Prostate gland (tissue), 2 donors: ENCODE measurements around the gene TTBK2. TPM values are rescaled to one million over a fixed set of nuclear protein-coding genes. Genes with fewer than 3 reads are reported as not detected.

Experiments used
- DNase-seq: peaks from one replicate; pipeline ENCODE4 v3.0.0-alpha.2; 2019; ENCODE audit warnings: low spot score
- H3K27ac ChIP-seq, 2 donors: fragments of 200-600 bp; sonication (generic); 2 replicates each; pipeline ENCODE4 v1.5.1; 2017 to 2019
- H3K27me3 ChIP-seq: fragments of 200-600 bp; sonication (generic); replicated peaks from 2 replicates; pipeline ENCODE4 v1.5.1; 2019; ENCODE audit not compliant: insufficient read depth
- H3K36me3 ChIP-seq, 2 donors: fragments of 200-600 bp; sonication (generic); 1 replicate in 1 of 2; 2 replicates in 1 of 2; pipeline versions ENCODE4 v1.5.1 to v1.8.1; 2017 to 2019
- H3K4me1 ChIP-seq: fragments of 200-600 bp; sonication (generic); replicated peaks from 2 replicates; pipeline ENCODE4 v1.5.1; 2019
- H3K4me3 ChIP-seq, 2 donors: fragments of 200-600 bp; sonication (generic); 2 replicates each; pipeline ENCODE4 v1.5.1; 2017 to 2019
- H3K9me3 ChIP-seq: fragments of 200-600 bp; sonication (generic); 2 replicates; pipeline ENCODE4 v1.5.1; 2017
- POLR2A ChIP-seq: fragments of 450-650 bp; IDR thresholded peaks from one replicate; pipeline ENCODE4 v1.6.1; 2016; ENCODE audit warnings: antibody characterized with exemption, mild to moderate bottlenecking
- POLR2AphosphoS5 ChIP-seq: sonication (generic); formaldehyde crosslinking; IDR thresholded peaks from one replicate; pipeline ENCODE4 v1.6.1; 2017; ENCODE audit warnings: antibody characterized with exemption
- WGBS: methylation state at CpG from one replicate; pipeline ENCODE4 v1.1.5; 2018; 5-methylcytosine and 5-hydroxymethylcytosine counted together
- intact Hi-C: fragments of 100-400 bp; cut with DNase I; formaldehyde crosslinking; loops from one replicate; pipeline ENCODE4 v1.14.2; 2022
- total RNA-seq, 2 donors: library from RNA; depleted of rRNA; stranded (reverse); fragments of >200 nt; gene quantifications; one replicate each; pipeline ENCODE4 v1.1.0, GENCODE V29; 2016
- TF ChIP-seq, protein P1 (sequence below), 4 experiments: fragments of 200-600 bp in 2 of 4; fragments of 450-650 bp in 2 of 4; sonication (generic) in 2 of 4; IDR thresholded peaks; 1 replicate in 3 of 4; 2 replicates in 1 of 4; pipeline ENCODE4 v1.5.1; 2016 to 2019; ENCODE audit warnings: antibody characterized with exemption in 4 of 4, mild to moderate bottlenecking in 2 of 4, moderate library complexity in 2 of 4

Gene TTBK2
- total RNA-seq, 2 donors from 2014 or later, result 20.4 to 30.3 TPM

- Histone ChIP-seq H3K36me3 (no peaks in the 10 kb centered on the region), H3K27ac (no peak overlapping the region), H3K9me3 (no peaks in the 10 kb centered on the region), H3K4me3 (no peak overlapping the region), H3K27me3 (no peaks in the 10 kb centered on the region), H3K4me1 (no peaks in the 10 kb centered on the region)
- 85% methylated on average over 5 of the region's 5 CpGs for WGBS
- TF ChIP-seq, protein P1, sequence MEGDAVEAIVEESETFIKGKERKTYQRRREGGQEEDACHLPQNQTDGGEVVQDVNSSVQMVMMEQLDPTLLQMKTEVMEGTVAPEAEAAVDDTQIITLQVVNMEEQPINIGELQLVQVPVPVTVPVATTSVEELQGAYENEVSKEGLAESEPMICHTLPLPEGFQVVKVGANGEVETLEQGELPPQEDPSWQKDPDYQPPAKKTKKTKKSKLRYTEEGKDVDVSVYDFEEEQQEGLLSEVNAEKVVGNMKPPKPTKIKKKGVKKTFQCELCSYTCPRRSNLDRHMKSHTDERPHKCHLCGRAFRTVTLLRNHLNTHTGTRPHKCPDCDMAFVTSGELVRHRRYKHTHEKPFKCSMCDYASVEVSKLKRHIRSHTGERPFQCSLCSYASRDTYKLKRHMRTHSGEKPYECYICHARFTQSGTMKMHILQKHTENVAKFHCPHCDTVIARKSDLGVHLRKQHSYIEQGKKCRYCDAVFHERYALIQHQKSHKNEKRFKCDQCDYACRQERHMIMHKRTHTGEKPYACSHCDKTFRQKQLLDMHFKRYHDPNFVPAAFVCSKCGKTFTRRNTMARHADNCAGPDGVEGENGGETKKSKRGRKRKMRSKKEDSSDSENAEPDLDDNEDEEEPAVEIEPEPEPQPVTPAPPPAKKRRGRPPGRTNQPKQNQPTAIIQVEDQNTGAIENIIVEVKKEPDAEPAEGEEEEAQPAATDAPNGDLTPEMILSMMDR (IDR thresholded peaks at IDR 0.05), result no peak
- TF ChIP-seq POLR2AphosphoS5 (no peak), POLR2A (no peak)
- DNase-seq, result no peak
- intact Hi-C loops, result no loop called here
Observed at GRCh38 chr15:42696626-42697025, 224.0 kb downstream of the TTBK2 start.

- Histone ChIP-seq H3K27me3 (no peaks in the 10 kb centered on the region), H3K27ac (no peak overlapping the region), H3K9me3 (no peaks in the 10 kb centered on the region), H3K4me1 (no peaks in the 10 kb centered on the region), H3K4me3 (no peak overlapping the region), H3K36me3 (no peaks in the 10 kb centered on the region)
- WGBS, result 81% methylated on average over 6 of the region's 6 CpGs
- TF ChIP-seq POLR2AphosphoS5, result no peak
- TF ChIP-seq, protein P1 (IDR thresholded peaks at IDR 0.05), result no peak
- TF ChIP-seq POLR2A, result no peak
- no peak for DNase-seq
- intact Hi-C loops, result no loop called here
Observed at GRCh38 chr15:42695527-42696071, 225.0 kb downstream of the TTBK2 start.

GRCh38 chr15:42694398-42694797 lies 226.2 kb downstream of the TTBK2 start:
- Histone ChIP-seq H3K9me3 (no peaks in the 10 kb centered on the region), H3K4me3 (no peak overlapping the region), H3K27ac (no peak overlapping the region), H3K27me3 (no peaks in the 10 kb centered on the region), H3K4me1 (no peaks in the 10 kb centered on the region), H3K36me3 (no peaks in the 10 kb centered on the region)
- intact Hi-C loops, result no loop called here
- TF ChIP-seq POLR2A (no peak), POLR2AphosphoS5 (no peak)
- TF ChIP-seq, protein P1 (IDR thresholded peaks at IDR 0.05), result no peak
- no peak for DNase-seq
- WGBS, result 95% methylated on average over 10 of the region's 10 CpGs

GRCh38 chr15:42693942-42694341 lies 226.6 kb downstream of the TTBK2 start:
- no peak overlapping the region for H3K27ac ChIP-seq
- no peaks in the 10 kb centered on the region for H3K36me3 ChIP-seq
- no peak for DNase-seq
- intact Hi-C loops, result no loop called here
- TF ChIP-seq POLR2AphosphoS5, result no peak
- TF ChIP-seq, protein P1 (IDR thresholded peaks at IDR 0.05), result no peak
- TF ChIP-seq POLR2A, result no peak
- no peaks in the 10 kb centered on the region for H3K27me3 ChIP-seq
- H3K9me3 ChIP-seq, result no peaks in the 10 kb centered on the region
- no peaks in the 10 kb centered on the region for H3K4me1 ChIP-seq
- H3K4me3 ChIP-seq, result no peak overlapping the region
- 96% methylated on average over 4 of the region's 6 CpGs for whole genome bisulfite sequencing

DNA sequence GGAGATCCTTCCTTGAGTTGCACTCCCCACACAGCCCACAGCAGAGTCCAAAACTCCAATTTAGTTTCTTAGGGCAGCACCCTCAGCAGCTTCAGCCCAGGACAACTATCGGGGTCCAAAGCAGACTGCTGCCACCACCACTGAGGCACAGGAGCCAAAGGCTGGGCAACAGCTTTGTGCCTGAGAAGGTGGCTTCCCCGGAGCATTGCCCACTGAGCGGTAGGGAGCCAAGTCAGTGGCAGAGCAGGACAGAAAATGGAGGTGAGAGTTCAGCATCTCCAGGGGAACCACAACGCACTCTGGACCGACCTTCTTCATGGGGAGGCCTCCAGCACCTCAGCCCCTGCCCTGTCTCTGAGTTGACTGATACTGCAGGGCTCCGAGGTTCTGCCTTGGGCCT lies 227.1 kb downstream of the TTBK2 start:
- Histone ChIP-seq H3K9me3 (no peaks in the 10 kb centered on the region), H3K27ac (no peak overlapping the region), H3K36me3 (no peaks in the 10 kb centered on the region), H3K27me3 (no peaks in the 10 kb centered on the region), H3K4me3 (no peak overlapping the region), H3K4me1 (no peaks in the 10 kb centered on the region)
- WGBS, result 95% methylated on average over 6 of the region's 6 CpGs
- no peak for TF ChIP-seq POLR2AphosphoS5
- TF ChIP-seq, protein P1 (IDR thresholded peaks at IDR 0.05), result no peak
- no peak for TF ChIP-seq POLR2A
- DNase-seq, result no peak
- intact Hi-C loops, result no loop called here
